Measurements from ENCODE around the gene RNASEH1.
A peak's percentile ranks its signal among the peaks of the same experiment; 100 is the strongest.

RNASEH1 gene

GRCh38 chr2:3536682-3537632, 21.2 kb downstream of the RNASEH1 start:
- DNase-seq (ENCODE audit: insufficient read length, low spot score) (peak; percentile 39), FAIRE-seq (no peak)
- TF ChIP-seq PAX5 (IDR thresholded peaks at IDR 0.05; ENCODE audit: insufficient read depth, low read length, severe bottlenecking) (no peak), SPI1 (IDR thresholded peaks at IDR 0.05; ENCODE audit: low read depth, low read length) (no peak), TAF1 (IDR thresholded peaks at IDR 0.05; ENCODE audit: low read depth, low read length) (no peak), POLR2A (IDR thresholded peaks at IDR 0.05; ENCODE audit: low read depth, low read length) (no peak), POLR2AphosphoS5 (IDR thresholded peaks at IDR 0.05; ENCODE audit: low read depth, low read length) (no peak), POU2F2 (IDR thresholded peaks at IDR 0.05; ENCODE audit: low read depth, low read length) (no peak)

- TF ChIP-seq PAX5 (IDR thresholded peaks at IDR 0.05; ENCODE audit: insufficient read depth, low read length, severe bottlenecking) (no peak), TAF1 (IDR thresholded peaks at IDR 0.05; ENCODE audit: low read depth, low read length) (no peak), POLR2A (IDR thresholded peaks at IDR 0.05; ENCODE audit: low read depth, low read length) (no peak), POLR2AphosphoS5 (IDR thresholded peaks at IDR 0.05; ENCODE audit: low read depth, low read length) (no peak), POU2F2 (IDR thresholded peaks at IDR 0.05; ENCODE audit: low read depth, low read length) (0 out of 2 replicates have a peak, but pooled peaks have one; percentile 0), SPI1 (IDR thresholded peaks at IDR 0.05; ENCODE audit: low read depth, low read length) (no peak)
- no peak for FAIRE-seq
- peak; percentile 54 for DNase-seq (ENCODE audit: insufficient read length, low spot score)
Observed at GRCh38 chr2:3535794-3536681, 22.1 kb downstream of the RNASEH1 start.

GRCh38 chr2:3535467-3535793, 22.7 kb downstream of the RNASEH1 start:
- DNase-seq (ENCODE audit: insufficient read length, low spot score) (peak; percentile 32), FAIRE-seq (no peak)
- TF ChIP-seq POU2F2 (IDR thresholded peaks at IDR 0.05; ENCODE audit: low read depth, low read length) (peak; percentile 68; the same call in 1 of the 2 replicates), POLR2AphosphoS5 (IDR thresholded peaks at IDR 0.05; ENCODE audit: low read depth, low read length) (no peak)

GRCh38 chr2:3534251-3534814, 23.8 kb downstream of the RNASEH1 start:
- FAIRE-seq (no peak), DNase-seq (ENCODE audit: insufficient read length, low spot score) (no peak)
- TF ChIP-seq POU2F2 (IDR thresholded peaks at IDR 0.05; ENCODE audit: low read depth, low read length) (no peak), PAX5 (IDR thresholded peaks at IDR 0.05; ENCODE audit: insufficient read depth, low read length, severe bottlenecking) (no peak), TAF1 (IDR thresholded peaks at IDR 0.05; ENCODE audit: low read depth, low read length) (no peak), SPI1 (IDR thresholded peaks at IDR 0.05; ENCODE audit: low read depth, low read length) (no peak), POLR2AphosphoS5 (IDR thresholded peaks at IDR 0.05; ENCODE audit: low read depth, low read length) (no peak)

GRCh38 chr2:3533836-3534235, 24.3 kb downstream of the RNASEH1 start:
- TF ChIP-seq POLR2AphosphoS5 (IDR thresholded peaks at IDR 0.05; ENCODE audit: low read depth, low read length) (no peak), POU2F2 (IDR thresholded peaks at IDR 0.05; ENCODE audit: low read depth, low read length) (no peak), POLR2A (IDR thresholded peaks at IDR 0.05; ENCODE audit: low read depth, low read length) (no peak), TAF1 (IDR thresholded peaks at IDR 0.05; ENCODE audit: low read depth, low read length) (no peak), SPI1 (IDR thresholded peaks at IDR 0.05; ENCODE audit: low read depth, low read length) (no peak), PAX5 (IDR thresholded peaks at IDR 0.05; ENCODE audit: insufficient read depth, low read length, severe bottlenecking) (no peak)
- no peak for DNase-seq (ENCODE audit: insufficient read length, low spot score)
- no peak for FAIRE-seq

- FAIRE-seq (no peak), DNase-seq (ENCODE audit: insufficient read length, low spot score) (no peak)
- TF ChIP-seq POLR2AphosphoS5 (IDR thresholded peaks at IDR 0.05; ENCODE audit: low read depth, low read length): no peak
- TF ChIP-seq POU2F2 (IDR thresholded peaks at IDR 0.05; ENCODE audit: low read depth, low read length): no peak
- no peak for TF ChIP-seq TAF1 (IDR thresholded peaks at IDR 0.05; ENCODE audit: low read depth, low read length)
- no peak for TF ChIP-seq SPI1 (IDR thresholded peaks at IDR 0.05; ENCODE audit: low read depth, low read length)
- no peak for TF ChIP-seq POLR2A (IDR thresholded peaks at IDR 0.05; ENCODE audit: low read depth, low read length)
- no peak for TF ChIP-seq PAX5 (IDR thresholded peaks at IDR 0.05; ENCODE audit: insufficient read depth, low read length, severe bottlenecking)
Observed at GRCh38 chr2:3532941-3533340, 25.2 kb downstream of the RNASEH1 start.

GRCh38 chr2:3529316-3530025, 28.7 kb downstream of the RNASEH1 start:
- FAIRE-seq (no peak), DNase-seq (ENCODE audit: insufficient read length, low spot score) (no peak)
- TF ChIP-seq TAF1 (IDR thresholded peaks at IDR 0.05; ENCODE audit: low read depth, low read length): no peak
- no peak for TF ChIP-seq PAX5 (IDR thresholded peaks at IDR 0.05; ENCODE audit: insufficient read depth, low read length, severe bottlenecking)
- TF ChIP-seq POU2F2 (IDR thresholded peaks at IDR 0.05; ENCODE audit: low read depth, low read length): no peak
- no peak for TF ChIP-seq POLR2A (IDR thresholded peaks at IDR 0.05; ENCODE audit: low read depth, low read length)
- TF ChIP-seq POLR2AphosphoS5 (IDR thresholded peaks at IDR 0.05; ENCODE audit: low read depth, low read length): no peak
- TF ChIP-seq SPI1 (IDR thresholded peaks at IDR 0.05; ENCODE audit: low read depth, low read length): no peak

- DNase-seq (ENCODE audit: insufficient read length, low spot score): peak; percentile 39
- FAIRE-seq: no peak
- no peak for TF ChIP-seq SPI1 (IDR thresholded peaks at IDR 0.05; ENCODE audit: low read depth, low read length)
Observed at GRCh38 chr2:3527886-3528785, 30.0 kb downstream of the RNASEH1 start.

Data from GM12891 (cell line).